Mesenchymal stem cell (in vitro differentiated cells and primary cell): ENCODE results near the gene HRH2.

ENCODE experiments used
- DNase-seq: peaks from one replicate; pipeline ENCODE4 v3.0.0-alpha.2; 2013
- H2AFZ ChIP-seq: one replicate; pipeline ENCODE4 v1.6.1; 2013; ENCODE audit warnings: low read depth, mild to moderate bottlenecking, control low read depth, inconsistent platforms, low read length, moderate library complexity
- H2AK5ac ChIP-seq: 2 replicates; pipeline ENCODE4 v1.6.1; 2013; ENCODE audit warnings: low read length, moderate library complexity, mild to moderate bottlenecking, inconsistent platforms; ENCODE audit not compliant: severe bottlenecking
- H2BK120ac ChIP-seq: one replicate; pipeline ENCODE4 v1.6.1; 2013; ENCODE audit warnings: low read depth, mild to moderate bottlenecking, inconsistent platforms, low read length, moderate library complexity
- H2BK12ac ChIP-seq, 2 experiments: one replicate each; pipeline ENCODE4 v1.6.1; 2013; ENCODE audit warnings: inconsistent platforms in 2 of 2, low read length in 2 of 2, mild to moderate bottlenecking in 2 of 2, moderate library complexity in 2 of 2, control low read depth in 1 of 2
- H2BK15ac ChIP-seq: one replicate; pipeline ENCODE4 v1.6.1; 2013; ENCODE audit warnings: mild to moderate bottlenecking, low read depth, inconsistent platforms; ENCODE audit not compliant: poor library complexity, severe bottlenecking
- H2BK5ac ChIP-seq: 2 replicates; pipeline ENCODE4 v1.6.1; 2013; ENCODE audit warnings: low read depth, mild to moderate bottlenecking, low read length, control low read depth, inconsistent platforms; ENCODE audit not compliant: poor library complexity, severe bottlenecking
- H3K14ac ChIP-seq, 2 experiments: one replicate each; pipeline ENCODE4 v1.6.1; 2013; ENCODE audit warnings: inconsistent platforms in 2 of 2, low read length in 2 of 2, control low read depth in 1 of 2, mild to moderate bottlenecking in 1 of 2, moderate library complexity in 1 of 2
- H3K18ac ChIP-seq, 2 experiments: one replicate each; pipeline ENCODE4 v1.6.1; 2013; ENCODE audit warnings: inconsistent platforms in 2 of 2, low read length in 2 of 2, control low read depth in 1 of 2, low read depth in 1 of 2, mild to moderate bottlenecking in 1 of 2
- H3K23ac ChIP-seq, 2 experiments: one replicate each; pipeline ENCODE4 v1.6.1; 2013; ENCODE audit warnings: inconsistent platforms in 2 of 2, low read length in 2 of 2, mild to moderate bottlenecking in 2 of 2, moderate library complexity in 2 of 2, control low read depth in 1 of 2
- H3K27ac ChIP-seq: 2 replicates; pipeline ENCODE4 v1.5.1; 2013; ENCODE audit warnings: mild to moderate bottlenecking, moderate library complexity, low read length, control low read depth, inconsistent platforms; ENCODE audit not compliant: poor library complexity, severe bottlenecking
- H3K27me3 ChIP-seq, 2 experiments: 2 replicates each; pipeline versions ENCODE4 v1.6.1 to v1.7.0; 2013; ENCODE audit warnings: low read length in 2 of 2, mild to moderate bottlenecking in 2 of 2, moderate library complexity in 2 of 2, control low read depth in 1 of 2, inconsistent platforms in 1 of 2; ENCODE audit not compliant: control insufficient read depth in 1 of 2, insufficient read depth in 1 of 2
- H3K36me3 ChIP-seq, 2 experiments: 2 replicates each; pipeline versions ENCODE4 v1.6.1 to v1.7.0; 2013; ENCODE audit warnings: low read length in 2 of 2, control low read depth in 1 of 2, inconsistent platforms in 1 of 2, low read depth in 1 of 2, mild to moderate bottlenecking in 1 of 2; ENCODE audit not compliant: insufficient read depth in 2 of 2, control insufficient read depth in 1 of 2
- H3K4ac ChIP-seq, 2 experiments: one replicate each; pipeline ENCODE4 v1.6.1; 2013; ENCODE audit warnings: inconsistent platforms in 2 of 2, low read length in 2 of 2, mild to moderate bottlenecking in 2 of 2, moderate library complexity in 2 of 2, control low read depth in 1 of 2, low read depth in 1 of 2
- H3K4me1 ChIP-seq: 2 replicates; pipeline ENCODE4 v1.6.1; 2013; ENCODE audit warnings: low read depth, low read length, control low read depth; ENCODE audit not compliant: control insufficient read depth, insufficient read depth
- H3K4me2 ChIP-seq: 2 replicates; pipeline ENCODE4 v1.6.1; 2013; ENCODE audit warnings: low read length, mild to moderate bottlenecking, inconsistent platforms; ENCODE audit not compliant: poor library complexity, severe bottlenecking
- H3K4me3 ChIP-seq, 2 experiments: 2 replicates each; pipeline versions ENCODE4 v1.5.1 to v1.7.0; 2013; ENCODE audit warnings: low read length in 2 of 2, mild to moderate bottlenecking in 2 of 2, control low read depth in 1 of 2, low read depth in 1 of 2; ENCODE audit not compliant: insufficient read depth in 1 of 2
- H3K79me1 ChIP-seq: replicated peaks from 2 replicates; pipeline ENCODE4 v1.6.1; 2013; ENCODE audit warnings: mild to moderate bottlenecking, control low read depth, low read length, inconsistent platforms; ENCODE audit not compliant: poor library complexity, severe bottlenecking
- H3K9ac ChIP-seq: 2 replicates; pipeline ENCODE4 v1.7.0; 2013; ENCODE audit warnings: mild to moderate bottlenecking, low read length, moderate library complexity
- H3K9me3 ChIP-seq: 2 replicates; pipeline ENCODE4 v1.7.0; 2013; ENCODE audit warnings: mild to moderate bottlenecking, low read length; ENCODE audit not compliant: control insufficient read depth
- H4K8ac ChIP-seq: one replicate; pipeline ENCODE4 v1.6.1; 2013; ENCODE audit warnings: inconsistent platforms, mild to moderate bottlenecking, low read length, moderate library complexity
- H4K91ac ChIP-seq: one replicate; pipeline ENCODE4 v1.6.1; 2013; ENCODE audit warnings: mild to moderate bottlenecking, low read length, inconsistent platforms
- WGBS: methylation state at CpG from one replicate; pipeline ENCODE4 v1.1.7; 2013; ENCODE audit warnings: mixed read lengths; 5-methylcytosine and 5-hydroxymethylcytosine counted together

The HRH2 gene

GRCh38 chr5:175617447-175617846 is 40.4 kb upstream of the HRH2 start:
- Histone ChIP-seq H3K18ac (no peak overlapping the region), H3K14ac (no peak overlapping the region), H2AK5ac (no peak overlapping the region), H3K27ac (no peak overlapping the region), H2BK12ac (no peak overlapping the region), H3K79me1 (no peaks in the 10 kb centered on the region), H3K4me3 (no peak overlapping the region), H2BK120ac (no peak overlapping the region), H2BK15ac (no peak overlapping the region), H3K36me3 (no peaks in the 10 kb centered on the region), H3K9ac (no peak overlapping the region), H3K27me3 (no peaks in the 10 kb centered on the region), H3K23ac (no peak overlapping the region), H3K9me3 (no peaks in the 10 kb centered on the region), H4K91ac (no peak overlapping the region), H3K4ac (no peak overlapping the region), H2BK5ac (no peak overlapping the region), H3K4me2 (no peak overlapping the region), H3K4me1 (no peaks in the 10 kb centered on the region), H4K8ac (no peak overlapping the region), H2AFZ (no peak overlapping the region)
- no peak for DNase-seq
- 82% methylated on average over 5 of the region's 6 CpGs for WGBS

- no peak overlapping the region for H3K9ac ChIP-seq
- H4K91ac ChIP-seq: no peak overlapping the region
- H2AFZ ChIP-seq: no peak overlapping the region
- H2AK5ac ChIP-seq: no peak overlapping the region
- no peaks in the 10 kb centered on the region for H3K36me3 ChIP-seq
- no peak overlapping the region for H2BK120ac ChIP-seq
- H2BK5ac ChIP-seq: no peak overlapping the region
- no peaks in the 10 kb centered on the region for H3K79me1 ChIP-seq
- no peak overlapping the region for H3K23ac ChIP-seq
- no peak overlapping the region for H2BK15ac ChIP-seq
- H3K18ac ChIP-seq: no peak overlapping the region
- H4K8ac ChIP-seq: no peak overlapping the region
- DNase-seq: no peak
- H3K27me3 ChIP-seq: no peaks in the 10 kb centered on the region
- H3K4me2 ChIP-seq: no peak overlapping the region
- 33% methylated on average over 1 of the region's 1 CpG for WGBS
- no peaks in the 10 kb centered on the region for H3K9me3 ChIP-seq
- no peak overlapping the region for H2BK12ac ChIP-seq
- H3K14ac ChIP-seq: no peak overlapping the region
- H3K4me3 ChIP-seq: no peak overlapping the region
- H3K4me1 ChIP-seq: no peaks in the 10 kb centered on the region
- no peak overlapping the region for H3K27ac ChIP-seq
- no peak overlapping the region for H3K4ac ChIP-seq
These were observed 37.3 kb upstream of the HRH2 start for GRCh38 chr5:175620527-175620926.

- H3K4me1 ChIP-seq: no peaks in the 10 kb centered on the region
- H3K4me3 ChIP-seq: no peak overlapping the region
- H2BK5ac ChIP-seq: no peak overlapping the region
- H3K36me3 ChIP-seq: no peaks in the 10 kb centered on the region
- H4K91ac ChIP-seq: no peak overlapping the region
- no peak overlapping the region for H3K14ac ChIP-seq
- H4K8ac ChIP-seq: no peak overlapping the region
- H3K23ac ChIP-seq: no peak overlapping the region
- no peak overlapping the region for H3K27ac ChIP-seq
- H2BK12ac ChIP-seq: no peak overlapping the region
- no peaks in the 10 kb centered on the region for H3K27me3 ChIP-seq
- WGBS: 55% methylated on average over 1 of the region's 1 CpG
- H3K4me2 ChIP-seq: no peak overlapping the region
- no peaks in the 10 kb centered on the region for H3K9me3 ChIP-seq
- H2BK120ac ChIP-seq: no peak overlapping the region
- no peak overlapping the region for H3K18ac ChIP-seq
- H2AFZ ChIP-seq: no peak overlapping the region
- H3K9ac ChIP-seq: no peak overlapping the region
- no peak overlapping the region for H2AK5ac ChIP-seq
- H3K79me1 ChIP-seq: no peaks in the 10 kb centered on the region
- no peak overlapping the region for H2BK15ac ChIP-seq
- DNase-seq: no peak
- H3K4ac ChIP-seq: no peak overlapping the region
These were observed 35.9 kb upstream of the HRH2 start for GRCh38 chr5:175621971-175622370.

GRCh38 chr5:175623088-175623487 is 34.8 kb upstream of the HRH2 start:
- no peaks in the 10 kb centered on the region for H3K4me1 ChIP-seq
- H2BK5ac ChIP-seq: no peak overlapping the region
- H3K18ac ChIP-seq: no peak overlapping the region
- no peak overlapping the region for H2BK120ac ChIP-seq
- H3K27me3 ChIP-seq: no peaks in the 10 kb centered on the region
- H3K27ac ChIP-seq: no peak overlapping the region
- H3K4me2 ChIP-seq: no peak overlapping the region
- H3K9me3 ChIP-seq: no peaks in the 10 kb centered on the region
- no peak overlapping the region for H3K14ac ChIP-seq
- H2BK12ac ChIP-seq: no peak overlapping the region
- no peak overlapping the region for H3K23ac ChIP-seq
- no peaks in the 10 kb centered on the region for H3K36me3 ChIP-seq
- H4K8ac ChIP-seq: no peak overlapping the region
- no peak overlapping the region for H2AFZ ChIP-seq
- H3K4me3 ChIP-seq: no peak overlapping the region
- no peak overlapping the region for H3K4ac ChIP-seq
- H3K79me1 ChIP-seq: no peaks in the 10 kb centered on the region
- H3K9ac ChIP-seq: no peak overlapping the region
- no peak overlapping the region for H2AK5ac ChIP-seq
- DNase-seq: no peak
- no peak overlapping the region for H4K91ac ChIP-seq
- 40% methylated on average over 6 of the region's 7 CpGs for WGBS
- H2BK15ac ChIP-seq: no peak overlapping the region
